Right kidney (tissue), 1 donor: ENCODE measurements around the gene SPACA7.
"Not testable (repeated sequence)": the region's sequence is repeated elsewhere in the genome, so short reads cannot be mapped to it uniquely, and the experiment has no call there.

Experiments used
- DNase-seq: peaks from one replicate; pipeline ENCODE4 v3.0.0-alpha.2; 2016

SPACA7 gene

DNA sequence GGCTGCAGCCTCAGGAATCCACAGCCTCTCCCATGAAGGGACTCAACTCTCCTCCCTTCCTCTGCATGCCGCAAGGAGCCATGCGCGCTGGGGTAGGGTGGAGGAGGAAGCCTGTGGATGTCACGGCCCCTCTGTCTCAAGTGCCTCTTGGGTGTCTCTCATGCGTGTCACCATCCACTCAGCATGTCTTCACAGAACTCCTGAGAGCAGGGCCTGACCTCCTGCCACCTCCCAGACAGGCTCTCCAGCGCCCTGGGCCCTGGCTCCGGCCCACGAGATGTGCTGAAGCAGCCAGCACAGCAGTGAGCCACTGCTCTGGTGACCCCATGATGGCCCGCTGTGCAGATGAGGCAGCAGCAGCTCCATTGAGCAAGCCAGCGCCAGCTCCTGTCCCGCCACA lies 25.9 kb upstream of the SPACA7 start:
- no peak for DNase-seq

DNA sequence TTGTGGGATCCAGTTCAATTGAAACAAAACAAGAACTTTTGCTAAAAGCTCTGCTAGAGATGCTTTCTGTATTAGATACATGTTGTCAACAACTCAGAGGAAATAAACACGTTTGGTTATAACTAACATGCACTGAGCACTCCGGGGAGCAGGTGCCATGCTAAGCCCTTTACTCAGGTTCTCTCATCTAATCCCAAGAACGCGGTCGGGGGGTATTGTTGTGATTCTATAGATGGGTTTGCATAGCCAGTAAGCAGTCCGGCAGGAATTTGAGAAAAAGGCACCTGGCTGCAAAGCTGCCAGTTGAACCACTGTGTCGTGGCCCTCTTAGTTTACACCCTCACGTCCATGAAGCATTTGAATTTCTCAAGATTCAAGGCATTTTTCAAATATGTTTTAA lies 24.3 kb upstream of the SPACA7 start:
- no peak for DNase-seq

DNA sequence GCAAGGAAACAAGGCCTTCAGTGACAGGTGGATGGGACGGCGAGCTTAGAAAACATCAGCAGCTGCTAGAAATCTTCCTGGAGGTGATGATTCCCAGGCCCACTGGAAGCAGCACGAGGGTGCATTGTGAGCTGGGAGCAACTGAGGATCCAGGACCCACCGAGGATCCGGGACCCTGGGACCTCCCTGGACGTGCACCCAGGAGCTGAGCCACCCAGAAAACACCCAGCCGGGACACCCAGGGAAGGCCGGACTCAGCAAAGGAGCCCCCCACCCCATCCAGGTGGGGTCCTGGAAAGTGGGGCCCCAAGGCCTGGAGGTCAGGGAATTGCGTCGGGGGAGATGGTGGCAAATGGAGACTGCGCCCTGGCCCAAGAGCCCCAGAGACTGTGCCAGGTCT lies 22.3 kb upstream of the SPACA7 start:
- DNase-seq: no peak

DNA sequence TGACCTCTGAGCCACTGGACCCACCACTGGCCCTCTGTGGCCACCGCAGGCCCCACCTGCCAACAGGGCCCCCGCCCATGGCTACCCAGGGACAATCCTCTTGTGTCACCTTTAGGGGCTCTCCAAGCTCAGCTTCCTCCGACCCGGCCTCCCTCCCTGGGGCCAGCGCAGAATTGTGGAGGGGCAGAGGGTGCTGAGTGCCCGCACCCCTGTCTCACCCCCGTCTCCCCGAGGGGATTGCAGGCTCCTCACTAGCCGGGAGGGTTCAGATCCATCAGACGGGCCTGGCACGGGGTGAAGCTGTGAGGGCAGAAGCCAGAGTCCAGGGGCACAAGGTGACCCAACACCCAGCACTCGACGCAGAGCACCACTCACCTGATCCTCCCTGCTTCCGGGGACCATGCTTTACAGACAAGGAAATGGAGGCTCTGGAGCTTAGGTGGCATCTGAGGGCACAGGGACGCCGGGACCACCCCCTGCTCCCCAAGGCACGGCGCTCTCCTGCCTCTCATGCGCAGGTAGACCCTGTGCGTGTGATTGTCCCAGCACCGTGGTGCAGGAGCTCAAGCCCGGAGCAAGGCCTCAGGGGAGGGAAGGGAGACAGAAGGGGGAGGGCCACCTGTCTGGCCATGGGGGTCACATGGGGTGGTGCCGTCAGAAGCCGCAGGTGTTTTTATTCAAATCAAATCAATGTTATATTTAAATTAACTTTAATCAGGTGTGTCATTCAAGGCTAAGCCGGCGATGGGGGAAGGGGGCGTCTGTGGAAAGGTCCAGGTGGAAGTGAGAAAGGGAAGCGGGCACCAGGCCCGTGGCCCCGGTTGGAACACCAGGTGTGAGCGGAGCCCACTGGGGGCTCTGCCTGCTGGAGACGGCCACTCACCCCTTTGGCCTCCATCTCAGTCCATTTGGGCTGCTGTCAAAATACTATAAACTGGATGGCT lies 21.6 kb upstream of the SPACA7 start:
- no peak for DNase-seq

DNA sequence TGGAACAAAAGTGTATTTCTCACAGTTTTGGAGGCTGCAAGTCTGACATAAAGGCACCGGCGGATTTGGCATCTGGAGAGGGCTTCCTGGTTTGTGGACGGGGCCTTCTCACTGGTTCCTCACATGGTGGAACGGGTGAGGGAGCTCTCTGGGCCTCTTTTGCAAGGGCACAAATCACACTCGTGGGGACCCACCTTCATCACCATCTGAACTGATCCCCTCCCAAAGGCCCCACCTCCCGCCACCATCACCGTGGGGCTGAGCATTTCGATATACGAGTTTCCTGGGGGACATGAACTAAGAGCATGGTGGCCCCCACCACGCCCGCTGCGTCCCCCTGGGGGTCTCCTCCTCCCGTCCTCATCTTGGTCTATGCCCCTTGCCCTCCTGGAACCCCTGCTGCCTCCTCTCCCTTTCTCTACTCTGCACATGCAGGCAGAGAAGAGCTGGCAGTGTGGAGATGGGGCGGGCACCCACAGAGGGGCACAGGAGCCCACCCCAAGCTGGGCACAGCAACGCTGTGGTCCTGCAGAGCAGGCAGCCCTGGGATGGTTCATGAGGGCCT lies 20.8 kb upstream of the SPACA7 start:
- DNase-seq: no peak

DNA sequence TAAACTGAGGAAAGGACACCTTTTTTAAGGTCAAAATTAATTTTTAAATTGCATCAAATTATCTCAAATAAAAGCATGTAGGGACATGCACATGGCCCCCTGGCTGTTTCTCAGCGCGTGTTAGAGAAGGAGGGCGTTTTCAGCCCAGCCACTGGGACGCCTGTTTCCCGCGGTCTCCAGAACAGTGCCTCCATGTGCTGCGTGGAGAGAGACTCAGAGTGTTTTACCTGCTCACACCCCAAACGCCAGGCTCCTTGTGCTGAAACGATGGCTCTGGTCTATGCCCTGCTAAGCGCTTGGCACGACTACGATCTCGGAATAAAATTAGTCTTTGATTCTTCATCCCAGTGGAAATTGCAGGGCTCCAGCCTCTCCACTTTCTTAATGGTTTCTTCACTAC lies 20.0 kb upstream of the SPACA7 start:
- DNase-seq: no peak

DNA sequence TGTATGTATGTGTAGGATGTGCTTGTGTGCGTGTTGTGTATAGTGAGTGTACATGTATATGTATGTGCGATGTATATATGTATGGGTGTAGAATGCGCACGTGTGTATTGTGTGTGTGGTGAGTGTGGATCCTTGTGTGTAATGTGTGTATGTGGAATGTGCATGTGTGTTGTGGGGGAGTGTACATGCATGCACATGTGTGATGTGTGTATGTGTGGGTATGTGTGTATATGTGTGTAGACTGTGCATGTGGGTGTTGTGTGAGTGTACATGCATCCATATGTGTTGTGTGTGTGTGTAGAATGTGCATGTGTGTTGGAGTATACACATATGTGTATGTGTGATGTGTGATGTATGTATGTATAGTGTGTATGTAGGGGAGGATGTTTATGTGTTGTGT lies 18.0 kb upstream of the SPACA7 start:
- DNase-seq: no peak

DNA sequence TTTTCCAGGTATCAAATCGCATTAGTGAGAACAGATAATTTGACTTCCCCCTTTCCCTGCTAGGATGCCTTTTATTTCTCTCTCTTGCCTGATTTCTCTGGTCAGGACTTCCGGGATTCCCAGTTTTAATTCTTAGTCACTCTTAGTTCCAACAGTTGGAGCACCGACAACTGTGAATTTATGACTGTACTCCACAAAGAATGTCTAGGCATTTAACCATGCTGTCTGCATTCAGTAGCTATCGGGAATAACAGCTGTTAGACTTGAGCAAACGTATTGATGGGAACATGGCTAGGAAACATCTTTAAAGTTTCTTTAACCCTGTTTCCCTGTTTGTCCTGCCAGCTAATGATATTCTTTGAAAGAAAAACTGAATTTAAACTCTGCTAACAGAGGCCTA lies 14.1 kb upstream of the SPACA7 start:
- DNase-seq: no peak

DNA sequence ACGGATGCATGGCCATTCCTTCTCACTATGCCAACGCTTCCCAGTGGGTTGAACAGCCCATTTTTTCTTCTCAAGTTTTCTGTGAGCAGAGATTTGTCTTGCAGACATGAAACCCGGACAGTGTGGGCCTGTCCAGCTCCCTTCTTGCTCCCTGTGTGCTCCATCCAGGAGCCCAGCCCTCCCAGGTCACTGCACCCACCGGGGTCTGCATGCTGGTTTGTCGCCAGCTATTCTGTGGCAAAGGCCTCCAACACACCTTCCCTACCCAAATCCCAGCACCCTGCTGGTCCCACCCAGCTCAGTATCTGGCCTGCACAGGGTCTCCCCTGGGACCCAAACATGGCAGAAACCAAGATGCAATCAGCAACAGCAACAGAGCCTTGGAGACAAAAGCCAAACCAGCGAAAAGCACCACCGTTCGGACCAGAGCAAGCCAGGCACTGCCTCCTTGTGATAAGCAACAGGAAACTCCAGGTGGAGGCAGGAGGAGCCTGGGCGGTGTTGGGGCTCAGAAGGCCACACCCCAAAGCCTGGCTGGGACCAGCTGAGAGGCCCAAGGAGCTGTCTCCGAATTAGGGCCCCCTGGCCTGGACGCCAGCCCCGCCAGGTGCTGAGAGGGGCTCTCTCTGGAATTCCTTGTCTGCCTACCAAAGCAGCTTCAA lies 12.2 kb upstream of the SPACA7 start:
- no peak for DNase-seq

DNA sequence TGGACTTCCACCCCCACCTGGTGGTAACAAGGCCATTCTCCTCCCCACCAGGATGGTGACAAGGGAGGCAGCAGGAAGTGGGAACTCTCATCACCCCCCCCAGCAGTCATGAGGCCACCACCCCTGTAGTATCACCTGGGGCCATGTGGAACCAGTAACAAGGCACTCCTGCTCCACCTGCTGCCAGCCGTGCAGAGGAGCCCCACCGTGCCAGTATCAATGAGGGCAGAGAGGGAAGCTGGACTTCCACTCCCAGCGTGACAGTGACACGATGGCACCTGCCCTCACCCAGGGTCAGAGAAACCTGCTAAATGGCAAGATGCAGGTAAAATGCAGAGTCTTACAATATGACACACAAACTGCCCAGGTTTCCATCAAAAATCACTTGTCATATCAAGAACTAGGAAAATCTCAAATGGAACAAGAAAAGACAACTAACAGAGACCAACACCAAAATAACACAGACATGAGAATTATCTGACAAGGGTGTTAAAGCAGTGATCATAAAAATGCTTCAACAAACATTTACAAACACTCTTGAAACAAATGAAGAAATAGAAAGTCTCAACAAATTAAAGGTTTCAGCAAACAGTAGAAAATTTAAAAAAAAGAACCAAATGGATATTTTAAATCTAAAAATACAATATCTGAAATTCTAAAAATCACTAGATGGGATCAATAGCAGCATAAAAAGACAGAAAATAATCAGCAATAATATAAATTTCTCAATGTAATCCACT lies 9.1 kb upstream of the SPACA7 start:
- DNase-seq: no peak

DNA sequence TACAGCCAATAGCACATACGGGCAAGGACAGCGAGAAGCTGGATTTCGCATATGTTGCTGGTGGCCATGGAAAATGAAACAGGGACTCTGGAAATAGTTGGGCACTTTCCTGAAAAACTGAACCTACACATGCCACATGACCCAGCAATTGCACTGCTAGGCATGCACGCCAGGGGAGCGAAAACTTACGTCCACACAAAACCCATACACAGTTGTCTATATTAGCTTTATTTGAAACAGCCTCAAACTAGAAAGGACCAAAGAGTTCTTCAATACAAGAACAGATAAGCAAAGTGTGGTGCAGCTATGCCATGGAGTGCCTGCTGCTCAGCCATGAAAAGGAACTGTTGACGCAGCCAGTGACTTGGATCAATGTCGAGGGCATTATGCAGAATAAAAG lies 7.3 kb upstream of the SPACA7 start:
- no peak for DNase-seq

DNA sequence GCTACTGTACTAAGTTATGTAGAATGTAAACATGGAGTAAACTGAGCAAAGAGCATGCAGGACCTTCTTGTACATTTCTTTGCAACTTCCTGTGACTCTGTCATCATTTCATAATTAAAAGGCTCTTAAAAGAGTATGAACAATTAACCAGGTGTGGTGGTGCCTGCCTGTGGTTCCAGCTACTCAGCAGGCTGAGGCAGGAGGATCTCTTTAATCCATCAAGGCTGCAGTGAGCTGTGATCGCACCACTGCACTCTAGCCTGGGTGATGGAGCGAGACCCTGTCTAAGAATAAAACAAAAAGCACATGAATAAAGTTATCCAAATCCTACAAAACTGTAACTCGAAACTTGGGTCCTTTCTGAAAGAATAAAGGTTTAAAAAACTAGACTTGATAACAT lies 5.8 kb upstream of the SPACA7 start:
- no peak for DNase-seq

DNA sequence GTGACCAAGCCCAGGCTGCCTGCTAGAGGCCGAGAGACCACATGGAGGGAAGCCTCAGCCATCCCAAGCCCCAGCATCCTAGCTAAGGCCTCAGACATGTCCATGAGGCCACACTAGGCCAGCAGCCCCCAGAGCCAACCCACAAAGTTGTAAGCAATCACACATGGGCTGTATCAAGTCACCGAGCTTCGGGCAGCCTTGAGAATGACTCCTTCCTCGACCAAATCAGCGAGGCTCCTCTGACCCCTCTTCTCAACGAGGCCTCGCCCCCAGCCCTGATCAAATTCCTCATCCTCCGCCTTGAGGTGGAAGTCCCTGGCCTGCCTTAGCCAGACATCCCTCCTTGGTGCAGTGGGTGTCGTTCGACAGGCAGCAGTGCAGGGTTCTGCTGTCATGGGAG lies 1.9 kb upstream of the SPACA7 start:
- no peak for DNase-seq

DNA sequence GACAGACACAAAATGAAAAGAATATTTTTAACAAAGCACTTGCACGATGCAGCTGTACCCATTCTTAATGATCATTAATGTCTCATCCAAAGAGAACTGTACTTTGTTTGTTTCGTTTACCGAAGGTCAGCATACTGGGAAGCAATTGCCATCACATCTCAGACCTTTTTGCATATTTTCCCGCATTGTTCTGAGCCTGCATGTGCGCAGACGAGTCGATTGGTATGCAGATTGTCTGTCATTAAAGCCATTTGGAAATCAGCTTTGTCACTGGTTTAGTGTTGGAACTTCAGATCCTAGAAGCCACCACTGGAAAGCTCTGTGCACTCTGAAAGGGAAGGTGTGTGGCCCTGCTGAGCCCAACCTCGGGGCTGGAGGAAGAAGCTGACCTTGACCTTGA lies 15.6 kb downstream of the SPACA7 start:
- DNase-seq: no peak

DNA sequence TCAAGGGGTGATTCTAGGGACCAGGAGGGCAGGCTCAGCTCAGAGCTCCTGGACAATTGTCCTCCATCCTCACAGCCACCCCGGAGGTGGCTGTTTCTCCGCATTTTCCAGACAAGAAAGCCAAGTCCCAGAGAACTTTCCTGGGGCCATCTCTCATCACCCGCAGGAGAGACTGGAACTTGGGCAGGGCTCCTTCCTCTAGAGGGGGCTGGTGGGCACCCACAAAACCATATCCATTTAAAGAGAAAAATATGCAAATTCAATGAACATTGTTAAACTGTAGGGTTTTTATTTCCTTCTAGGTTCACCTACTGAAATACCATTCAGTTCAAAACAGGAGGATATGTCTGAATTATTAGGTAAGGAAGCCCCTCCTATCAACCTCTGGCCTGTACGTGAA lies 16.6 kb downstream of the SPACA7 start:
- no peak for DNase-seq

DNA sequence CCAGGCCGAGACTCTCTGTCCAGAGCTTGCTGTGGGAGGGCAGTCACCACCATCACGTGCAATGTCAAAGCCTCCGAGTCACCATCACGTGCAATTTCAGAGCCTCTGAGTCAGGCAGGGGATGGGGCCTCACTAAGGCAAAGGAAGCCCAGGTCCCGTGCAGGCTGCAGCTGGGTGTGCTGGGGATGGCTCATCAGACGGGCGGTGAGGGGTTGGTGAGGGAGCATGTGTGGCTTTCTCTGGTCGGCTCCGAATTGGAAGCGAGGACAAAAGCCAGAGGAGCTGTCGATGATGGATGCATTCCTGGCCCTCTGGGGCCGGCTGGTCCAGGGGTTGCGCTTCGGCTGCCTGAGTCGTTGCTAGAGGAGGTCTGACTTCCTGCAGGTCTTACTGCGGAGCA lies 18.9 kb downstream of the SPACA7 start:
- not testable (repeated sequence) for DNase-seq

DNA sequence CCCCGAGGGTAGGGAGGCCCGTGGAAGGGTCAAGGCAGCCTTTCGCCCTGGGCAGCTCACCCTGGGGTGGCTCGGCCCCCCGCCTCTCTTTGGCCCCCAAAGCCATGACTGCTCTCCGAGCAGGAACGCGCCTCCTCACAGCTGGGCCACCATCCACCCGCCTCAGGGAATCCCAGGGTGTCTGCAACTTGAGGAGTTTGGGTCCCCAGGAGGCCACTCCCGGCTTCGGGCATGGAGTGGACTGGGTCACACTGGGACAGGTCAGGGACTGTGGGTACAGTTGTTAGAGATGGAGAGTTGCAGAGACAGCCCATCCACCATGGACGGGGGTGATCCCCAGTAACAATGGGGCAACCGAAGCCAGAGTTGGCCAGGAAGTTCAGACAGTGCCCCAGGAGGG lies 19.8 kb downstream of the SPACA7 start:
- DNase-seq: not testable (repeated sequence)

DNA sequence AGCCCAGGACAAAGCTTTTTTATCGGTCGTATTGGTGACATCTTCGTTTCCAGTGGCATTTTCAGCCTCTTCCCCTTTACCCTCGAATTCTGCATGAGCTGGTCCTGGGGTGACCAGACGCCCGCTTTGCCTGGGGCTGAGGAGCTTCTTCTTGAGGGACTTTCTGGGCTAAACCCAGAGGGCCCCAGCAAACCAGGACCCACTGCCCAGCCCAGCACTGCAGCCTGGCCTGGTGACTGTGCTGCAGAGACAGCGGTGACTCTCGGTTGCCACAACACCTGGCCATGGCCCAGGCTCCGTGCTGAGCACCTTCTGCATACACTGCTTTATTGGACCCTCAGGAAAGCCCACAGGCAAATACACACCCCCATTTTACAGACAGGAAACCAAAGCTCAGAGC lies 21.0 kb downstream of the SPACA7 start:
- DNase-seq: no peak

DNA sequence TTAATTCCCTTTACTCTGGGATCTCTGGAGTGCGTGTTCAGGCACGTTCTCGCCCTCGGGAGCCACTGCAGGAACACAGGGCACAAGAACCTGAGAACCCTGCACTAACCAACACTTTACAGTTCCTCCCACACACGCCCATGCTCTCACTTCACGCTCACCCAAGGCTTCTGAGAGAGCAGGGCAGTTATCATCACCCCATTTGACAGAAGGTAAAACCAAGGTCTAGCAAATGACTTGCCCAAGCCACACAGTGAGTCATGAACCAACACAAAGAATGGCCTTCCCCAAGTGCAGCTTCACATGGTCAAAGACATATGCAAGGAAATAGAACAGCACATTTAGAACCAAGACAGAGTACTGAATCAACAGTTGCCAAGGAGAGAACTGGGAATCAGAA lies 22.2 kb downstream of the SPACA7 start:
- DNase-seq: not testable (repeated sequence)

DNA sequence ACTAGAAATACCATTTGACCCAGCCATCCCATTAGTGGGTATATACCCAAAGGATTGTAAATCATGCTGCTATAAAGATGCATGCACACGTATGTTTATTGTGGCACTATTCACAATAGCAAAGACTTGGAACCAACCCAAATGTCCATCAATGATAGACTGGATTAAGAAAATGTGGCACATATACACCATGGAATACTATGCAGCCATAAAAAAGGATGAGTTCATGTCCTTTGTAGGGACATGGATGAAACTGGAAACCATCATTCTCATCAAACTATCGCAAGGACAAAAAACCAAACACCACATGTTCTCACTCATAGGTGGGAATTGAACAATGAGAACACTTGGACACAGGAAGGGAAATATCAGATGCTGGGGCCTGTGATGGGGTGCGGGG lies 33.7 kb downstream of the SPACA7 start:
- not testable (repeated sequence) for DNase-seq

DNA sequence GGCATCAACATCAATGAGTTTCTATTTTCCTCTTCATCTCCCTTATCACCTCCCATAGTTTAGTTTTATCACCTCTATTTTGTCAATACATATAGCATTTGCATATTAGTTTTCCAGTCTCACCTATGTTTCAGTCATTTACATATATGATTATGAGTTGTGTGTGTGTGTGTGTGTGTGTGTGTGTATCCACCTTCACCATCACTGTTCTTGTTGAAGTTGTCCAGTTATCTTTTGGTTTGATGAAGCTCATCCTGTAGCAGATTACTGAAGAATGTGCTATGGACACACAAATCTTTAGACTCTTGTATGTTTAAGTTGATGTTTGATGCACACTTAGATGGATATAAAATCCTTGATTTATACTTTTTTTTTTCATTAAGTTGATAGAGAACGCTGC lies 40.5 kb downstream of the SPACA7 start:
- DNase-seq: no peak

DNA sequence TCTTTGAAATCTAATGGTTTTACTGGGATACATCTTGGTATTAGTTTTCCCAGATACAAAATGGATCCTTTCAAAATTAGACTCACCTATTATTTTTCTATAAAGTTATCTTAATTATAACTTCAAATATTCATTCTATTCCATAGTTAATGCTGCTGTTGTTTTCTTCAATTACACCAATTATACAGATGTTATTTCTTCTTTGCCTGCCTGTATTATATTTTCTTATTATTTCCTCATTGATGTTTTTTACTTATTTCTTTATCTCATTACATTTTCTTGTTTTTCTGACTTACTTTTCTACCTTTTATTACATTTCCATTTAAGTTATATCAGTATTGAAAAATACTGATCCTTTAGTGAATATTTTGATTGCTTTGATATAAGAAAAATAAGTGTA lies 40.9 kb downstream of the SPACA7 start:
- DNase-seq: no peak

DNA sequence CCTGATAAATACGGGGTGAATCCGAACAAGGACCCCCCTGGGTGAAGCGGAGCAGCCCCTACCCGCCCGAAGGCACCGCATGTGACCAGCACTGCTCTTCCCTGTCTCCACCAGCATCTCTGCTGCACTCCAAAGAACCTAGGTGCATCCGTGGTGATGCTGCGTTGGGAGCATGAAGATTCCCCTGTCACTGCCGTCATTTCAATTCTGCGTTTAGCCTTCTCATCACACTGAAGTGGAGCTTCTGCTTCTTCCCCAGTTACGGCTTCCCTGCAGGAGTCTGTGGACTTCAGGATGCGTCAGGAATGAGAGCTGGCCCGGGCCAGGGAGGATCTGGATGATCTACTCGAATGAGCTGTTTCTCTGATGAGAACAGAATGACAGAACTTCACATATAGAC lies 47.9 kb downstream of the SPACA7 start:
- DNase-seq: no peak
